Fibroblast of the aortic adventitia (primary cell): ENCODE measurements around the gene SIX1. TPM values are rescaled to one million over a fixed set of nuclear protein-coding genes. Genes with fewer than 3 reads are reported as not detected.

Source experiments
- DNase-seq: peaks from one replicate; pipeline ENCODE4 v3.0.0-alpha.2; 2010; ENCODE audit warnings: low read depth
- H3K4me3 ChIP-seq: 2 replicates; pipeline ENCODE4 v1.5.1; 2011; ENCODE audit warnings: low read depth, mild to moderate bottlenecking, control low read depth, low read length, moderate library complexity
- total RNA-seq: library from RNA; depleted of rRNA; stranded (reverse); fragments of >200 nt; gene quantifications from 2 replicates; pipeline ENCODE4 v1.2.3, GENCODE V29; 2012; ENCODE audit warnings: low replicate concordance
- TF ChIP-seq, protein P1 (sequence below): IDR thresholded peaks from 2 replicates; pipeline ENCODE4 v1.5.1; 2011; ENCODE audit warnings: mild to moderate bottlenecking, low read length, control low read depth, inconsistent platforms; ENCODE audit not compliant: insufficient read depth

SIX1 gene
- total RNA-seq, 1 donor: 9.6 TPM

DNA sequence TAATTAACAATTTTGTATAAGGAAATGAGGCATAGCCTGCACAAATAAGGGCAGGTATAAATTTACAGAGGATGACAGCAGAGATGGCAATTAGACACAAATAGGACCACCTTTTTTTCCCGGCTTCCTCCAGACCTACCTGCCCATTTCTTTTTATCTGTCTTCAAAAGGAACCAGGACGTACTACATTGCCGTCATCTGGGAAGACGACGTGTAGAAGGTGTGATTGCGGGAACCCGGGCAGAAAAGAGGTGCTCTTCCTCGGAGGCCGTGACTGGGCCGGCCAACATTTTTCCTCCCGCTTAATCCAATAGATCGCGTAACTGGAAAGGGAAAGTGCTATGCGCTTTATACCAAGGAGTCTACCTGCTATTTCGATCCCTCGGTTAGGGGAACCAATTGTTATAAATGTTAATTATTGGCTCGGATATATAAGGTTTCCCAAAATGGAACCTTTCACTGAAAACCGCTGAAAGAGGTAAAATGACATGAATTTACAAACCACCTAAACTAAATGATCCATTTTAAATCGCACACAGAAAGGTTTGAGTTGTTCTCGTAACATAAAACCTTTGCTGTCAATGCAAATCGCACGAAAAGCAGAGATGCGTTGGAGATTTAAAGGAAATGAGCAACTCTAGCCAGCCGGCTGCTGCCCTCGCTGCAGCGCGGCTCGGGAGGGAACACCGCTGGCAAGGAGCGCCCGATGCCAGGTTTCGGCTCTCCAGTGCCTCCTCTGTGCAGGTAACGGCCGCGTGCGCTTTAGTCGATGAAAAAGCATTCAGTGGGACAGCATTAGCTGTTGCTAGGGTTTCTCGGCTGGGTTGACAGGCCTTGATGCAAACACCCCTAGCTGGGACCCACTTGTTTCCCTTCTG is 2.8 kb upstream of the SIX1 start:
- DNase-seq: no peak
- no peak overlapping the region for H3K4me3 ChIP-seq
- TF ChIP-seq, protein P1, sequence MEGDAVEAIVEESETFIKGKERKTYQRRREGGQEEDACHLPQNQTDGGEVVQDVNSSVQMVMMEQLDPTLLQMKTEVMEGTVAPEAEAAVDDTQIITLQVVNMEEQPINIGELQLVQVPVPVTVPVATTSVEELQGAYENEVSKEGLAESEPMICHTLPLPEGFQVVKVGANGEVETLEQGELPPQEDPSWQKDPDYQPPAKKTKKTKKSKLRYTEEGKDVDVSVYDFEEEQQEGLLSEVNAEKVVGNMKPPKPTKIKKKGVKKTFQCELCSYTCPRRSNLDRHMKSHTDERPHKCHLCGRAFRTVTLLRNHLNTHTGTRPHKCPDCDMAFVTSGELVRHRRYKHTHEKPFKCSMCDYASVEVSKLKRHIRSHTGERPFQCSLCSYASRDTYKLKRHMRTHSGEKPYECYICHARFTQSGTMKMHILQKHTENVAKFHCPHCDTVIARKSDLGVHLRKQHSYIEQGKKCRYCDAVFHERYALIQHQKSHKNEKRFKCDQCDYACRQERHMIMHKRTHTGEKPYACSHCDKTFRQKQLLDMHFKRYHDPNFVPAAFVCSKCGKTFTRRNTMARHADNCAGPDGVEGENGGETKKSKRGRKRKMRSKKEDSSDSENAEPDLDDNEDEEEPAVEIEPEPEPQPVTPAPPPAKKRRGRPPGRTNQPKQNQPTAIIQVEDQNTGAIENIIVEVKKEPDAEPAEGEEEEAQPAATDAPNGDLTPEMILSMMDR: no peak

DNA sequence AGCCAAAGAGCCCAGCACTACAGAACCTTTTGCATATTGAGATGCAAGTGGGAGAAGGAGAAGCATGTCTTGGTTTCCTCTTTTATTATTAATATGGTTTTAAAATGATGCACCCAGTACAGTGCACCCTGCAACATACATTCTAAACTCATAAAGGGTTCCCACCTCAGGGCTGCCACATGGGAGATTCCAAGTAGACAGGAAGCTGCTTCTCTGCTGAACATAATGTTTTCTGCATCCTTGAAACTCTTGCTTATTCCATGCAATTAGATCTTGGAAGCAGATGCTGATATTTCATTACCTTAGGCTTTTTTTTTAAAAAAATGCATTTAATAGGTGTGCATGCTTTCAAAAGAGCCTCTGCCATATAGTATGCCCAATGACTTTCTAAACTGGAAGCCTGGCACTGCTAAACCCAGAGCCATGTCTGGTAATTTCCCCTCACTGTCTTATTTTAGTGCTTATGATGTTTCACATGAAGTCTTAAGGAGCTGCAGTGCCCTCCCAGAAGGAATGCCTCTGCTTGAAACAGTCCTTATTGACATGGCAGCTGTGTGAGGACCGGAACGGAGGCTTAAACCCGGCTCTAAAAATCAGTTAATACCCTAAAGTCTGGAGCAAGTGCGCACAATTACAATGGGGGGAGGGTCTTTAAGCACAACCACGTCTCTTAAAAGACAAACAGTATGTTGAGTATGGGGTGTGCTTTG is 2.0 kb upstream of the SIX1 start:
- no peak for DNase-seq
- no peak overlapping the region for H3K4me3 ChIP-seq
- TF ChIP-seq, protein P1: no peak

- TF ChIP-seq, protein P1: no peak
- peak overlapping the region; percentile 81 for H3K4me3 ChIP-seq
- DNase-seq: peak; percentile 48
Measured at GRCh38 chr14:60650373-60650961, 1.2 kb upstream of the SIX1 start.

DNA sequence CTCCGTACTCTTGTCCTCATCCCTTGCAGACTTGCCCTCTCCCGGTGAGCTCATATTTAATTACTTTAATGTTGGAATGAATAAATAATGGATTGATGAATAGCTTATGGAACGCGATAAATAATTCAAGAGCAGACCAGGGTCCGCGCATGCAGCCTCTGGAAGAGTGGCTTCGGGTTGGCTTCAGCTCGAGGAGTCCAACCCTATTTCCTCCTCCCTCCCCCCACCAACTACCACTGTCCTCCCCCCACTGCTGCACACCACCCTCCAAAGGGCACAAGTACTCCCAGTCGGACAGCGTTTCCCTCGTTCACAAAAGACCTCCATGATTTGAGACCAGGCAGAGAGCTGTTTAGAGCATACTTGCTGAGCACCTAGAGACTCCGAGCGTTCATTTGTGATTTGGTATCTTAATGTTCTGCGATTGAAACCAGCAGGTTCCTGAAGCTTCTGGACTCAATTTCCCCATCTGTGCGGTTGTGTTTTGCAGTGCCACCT is 647 bp upstream of the SIX1 start:
- peak; percentile 48 for DNase-seq
- TF ChIP-seq, protein P1: no peak
- peak overlapping the region; percentile 81 for H3K4me3 ChIP-seq

- DNase-seq: peak; percentile 35
- TF ChIP-seq, protein P1: no peak
- peak overlapping the region; percentile 81 for H3K4me3 ChIP-seq
Measured at GRCh38 chr14:60648249-60648933, 886 bp downstream of the SIX1 start.

- peak overlapping the region; percentile 81 for H3K4me3 ChIP-seq
- TF ChIP-seq, protein P1: no peak
- no peak for DNase-seq
Measured at GRCh38 chr14:60647837-60648248, 1.4 kb downstream of the SIX1 start.
